ENCODE measurements around the gene ESRRB. TPM values are rescaled to one million over a fixed set of nuclear protein-coding genes. Genes with fewer than 3 reads are reported as not detected.
A peak's percentile ranks its signal among the peaks of the same experiment; 100 is the strongest.

The ESRRB gene
- total RNA-seq, 1 experiment from 2014 or later: 0.25 TPM

GRCh38 chr14:76439237-76439775 lies 63.4 kb downstream of the ESRRB start:
- DNase-seq (ENCODE audit: extremely low read depth, low read depth): no peak

GRCh38 chr14:76446486-76446885 lies 70.5 kb downstream of the ESRRB start:
- no peak for DNase-seq (ENCODE audit: extremely low read depth, low read depth)

DNA sequence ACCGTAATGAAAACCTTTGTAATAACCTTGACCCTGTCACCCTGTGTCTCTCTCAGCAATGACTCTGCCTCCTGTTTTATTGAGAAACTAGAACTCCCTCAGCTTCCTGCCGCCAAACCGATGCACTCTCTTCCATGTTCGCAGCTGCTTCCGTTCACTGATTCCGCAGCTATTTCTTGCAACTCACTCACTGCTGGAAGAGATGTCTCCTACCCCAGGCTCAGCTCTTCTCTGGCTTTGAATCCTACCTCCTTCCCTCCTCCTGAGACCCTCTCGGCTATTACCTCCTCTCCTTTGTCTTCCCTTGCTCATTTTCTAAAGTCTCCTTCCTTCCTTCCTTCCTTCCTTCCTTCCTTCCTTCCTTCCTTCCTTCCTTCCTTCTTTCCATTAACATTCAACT lies 71.0 kb downstream of the ESRRB start:
- DNase-seq (ENCODE audit: extremely low read depth, low read depth): no peak

DNA sequence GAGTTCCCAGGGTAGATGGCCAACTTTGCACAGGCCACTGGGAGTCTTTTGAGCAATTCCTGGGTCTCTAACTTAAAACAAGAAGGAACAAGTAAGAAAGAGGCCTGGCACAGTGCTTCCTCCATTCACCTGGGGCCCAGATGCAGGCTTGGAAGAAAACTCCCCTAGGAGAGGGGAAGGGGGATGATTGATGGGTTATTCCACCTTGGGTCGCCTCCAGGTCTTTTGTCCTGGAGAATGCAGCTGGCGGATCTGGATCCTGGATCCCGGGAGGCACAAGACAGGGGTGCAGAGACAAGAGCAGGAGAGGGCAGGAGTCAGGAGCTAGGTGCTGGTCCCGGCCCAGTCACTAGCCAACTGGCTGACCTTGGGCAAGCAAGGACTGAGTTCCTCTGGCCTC lies 74.5 kb downstream of the ESRRB start:
- DNase-seq (ENCODE audit: extremely low read depth, low read depth): no peak

GRCh38 chr14:76456200-76456599 lies 80.3 kb downstream of the ESRRB start:
- DNase-seq (ENCODE audit: extremely low read depth, low read depth): peak; percentile 38

DNA sequence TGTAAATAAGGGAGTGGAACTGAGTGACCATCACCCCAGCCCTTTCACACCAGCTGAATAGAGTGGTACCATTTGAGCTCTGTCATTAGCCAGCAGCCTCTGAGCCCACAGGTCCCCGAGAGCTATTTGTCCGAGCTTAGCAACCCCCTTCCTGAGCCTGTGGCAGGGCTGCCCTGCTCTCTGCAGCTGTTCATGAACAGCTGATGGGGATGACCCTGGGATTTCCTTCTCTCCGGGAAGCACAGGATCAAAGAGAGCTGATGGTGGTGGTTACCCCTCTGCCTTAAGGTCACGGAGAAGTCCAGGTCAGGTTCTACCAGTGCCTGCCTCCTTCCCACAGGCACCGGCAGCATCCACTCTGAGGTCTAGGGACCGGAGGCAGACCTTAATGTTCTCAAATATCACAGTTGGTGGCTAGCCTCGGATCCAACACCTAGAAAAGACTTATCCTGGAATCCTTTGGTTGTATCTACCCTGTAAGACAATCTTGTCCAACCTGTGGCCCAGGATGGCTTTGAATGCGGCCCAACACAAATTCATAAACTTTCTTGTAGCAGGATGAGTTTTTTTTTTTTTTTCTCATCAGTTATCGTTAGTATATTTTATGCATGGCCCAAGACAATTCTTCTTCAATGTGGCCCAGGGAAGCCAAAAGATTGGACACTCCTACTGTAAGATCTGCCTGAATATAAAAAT lies 81.1 kb downstream of the ESRRB start:
- no peak for DNase-seq (ENCODE audit: extremely low read depth, low read depth)

- no peak for DNase-seq (ENCODE audit: extremely low read depth, low read depth)
These were observed 81.9 kb downstream of the ESRRB start for GRCh38 chr14:76457841-76458240.

DNA sequence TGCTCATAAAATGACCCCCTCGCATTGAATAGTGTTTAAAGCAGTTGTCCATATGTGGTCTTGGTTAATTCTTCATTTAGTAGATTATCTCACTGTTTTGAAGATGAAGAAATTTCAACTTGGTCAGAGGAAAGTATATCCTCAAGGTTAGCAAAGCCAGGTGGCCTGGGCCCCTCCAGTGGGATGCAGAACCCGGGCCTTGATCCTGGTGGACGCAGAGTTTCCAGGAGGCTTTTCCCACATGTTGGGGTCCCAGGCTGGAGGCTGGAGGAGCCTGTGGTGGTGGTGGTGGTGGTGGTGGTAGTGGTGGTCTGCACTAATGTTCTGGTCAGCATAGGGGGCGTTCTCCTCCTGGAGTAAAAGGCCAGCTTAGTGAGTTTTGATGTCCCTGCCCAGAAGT lies 85.9 kb downstream of the ESRRB start:
- DNase-seq (ENCODE audit: extremely low read depth, low read depth): no peak

- no peak for DNase-seq (ENCODE audit: extremely low read depth, low read depth)
These were observed 86.4 kb downstream of the ESRRB start for GRCh38 chr14:76462330-76462729.

DNA sequence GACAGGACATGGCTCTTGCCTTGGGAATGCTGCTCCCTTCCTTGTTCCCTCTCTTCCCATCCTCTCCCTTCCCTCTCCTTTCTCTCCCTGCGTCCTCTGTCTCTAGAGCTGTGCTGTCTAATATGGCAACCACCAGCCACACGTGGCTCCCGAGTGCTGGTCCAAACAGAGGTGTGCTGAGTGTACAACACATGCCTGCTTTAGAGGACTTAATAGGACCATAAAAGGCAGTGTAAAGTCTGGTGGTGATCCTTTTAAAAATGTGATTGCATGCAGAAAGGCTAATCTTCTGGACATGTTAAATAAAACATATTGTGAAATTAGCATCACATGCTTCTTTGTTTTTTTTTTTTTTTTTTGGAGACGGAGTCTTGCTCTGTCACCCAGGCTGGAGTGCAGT lies 87.2 kb downstream of the ESRRB start:
- no peak for DNase-seq (ENCODE audit: extremely low read depth, low read depth)

DNA sequence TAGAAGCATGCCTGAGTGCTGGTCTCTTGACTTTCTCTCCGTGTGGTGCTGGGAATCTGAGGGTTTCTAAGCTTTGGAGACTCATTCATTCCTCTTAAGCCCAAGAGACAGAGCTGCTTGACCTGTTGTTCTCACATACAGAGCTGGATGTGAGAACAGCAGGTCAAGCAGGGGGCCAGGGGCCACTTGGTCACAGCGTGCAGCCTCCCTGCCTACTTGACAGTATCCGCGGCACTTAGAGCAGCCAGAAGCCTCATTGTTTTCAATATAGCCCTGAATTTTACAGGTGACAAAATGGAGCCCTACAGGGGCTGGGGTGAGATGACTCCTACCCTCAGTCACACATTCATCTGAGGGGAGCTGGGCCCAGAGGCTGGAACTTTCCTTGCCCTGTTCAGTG lies 88.9 kb downstream of the ESRRB start:
- no peak for DNase-seq (ENCODE audit: extremely low read depth, low read depth)

DNA sequence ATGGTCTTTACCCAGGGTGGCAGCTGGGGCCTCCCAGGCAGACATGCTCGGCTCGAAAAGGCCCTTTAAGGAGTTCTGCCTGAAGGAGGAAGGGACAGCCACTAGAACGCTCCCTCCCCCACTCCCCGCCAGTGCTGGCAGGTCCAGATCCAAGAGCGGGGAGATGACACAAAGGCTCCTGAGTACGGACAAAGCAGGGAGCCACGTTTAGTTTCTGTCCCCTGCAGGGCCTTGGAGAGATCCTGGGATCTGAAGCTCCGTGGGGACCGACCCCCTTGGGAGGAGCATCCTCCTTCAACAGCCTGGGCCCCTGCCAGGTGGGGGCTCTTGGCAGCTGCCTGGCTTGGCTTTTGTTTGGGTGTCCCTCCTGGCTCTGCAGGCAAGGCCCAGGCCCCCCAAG lies 89.7 kb downstream of the ESRRB start:
- no peak for DNase-seq (ENCODE audit: extremely low read depth, low read depth)

- DNase-seq (ENCODE audit: extremely low read depth, low read depth): no peak
These were observed 91.8 kb downstream of the ESRRB start for GRCh38 chr14:76467711-76468155.

DNA sequence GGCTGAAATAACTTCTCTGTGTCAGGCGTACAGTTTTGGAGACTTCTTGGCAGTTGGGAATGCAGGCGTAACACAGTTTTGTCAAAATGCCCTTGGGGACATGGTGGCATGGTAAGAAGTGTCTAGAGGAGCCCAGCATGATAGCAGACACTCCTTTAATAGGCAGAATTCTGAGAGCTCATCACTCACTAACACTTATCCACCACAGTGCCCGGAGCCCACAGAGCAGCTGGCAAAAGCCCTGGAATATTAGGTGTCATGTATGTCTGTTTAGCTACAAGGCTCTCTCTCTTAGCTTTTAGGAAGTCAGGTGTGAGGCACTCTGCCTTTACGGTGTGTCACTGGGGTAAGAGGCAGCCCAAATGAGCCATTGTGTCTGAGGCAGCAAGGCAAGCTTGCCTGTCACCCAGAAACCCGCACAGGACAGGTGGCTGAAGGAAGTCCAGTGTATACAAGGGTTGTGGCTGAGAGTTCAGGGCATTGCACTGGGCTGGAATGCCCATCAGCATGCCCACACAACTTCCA lies 96.3 kb downstream of the ESRRB start:
- DNase-seq (ENCODE audit: extremely low read depth, low read depth): no peak

DNA sequence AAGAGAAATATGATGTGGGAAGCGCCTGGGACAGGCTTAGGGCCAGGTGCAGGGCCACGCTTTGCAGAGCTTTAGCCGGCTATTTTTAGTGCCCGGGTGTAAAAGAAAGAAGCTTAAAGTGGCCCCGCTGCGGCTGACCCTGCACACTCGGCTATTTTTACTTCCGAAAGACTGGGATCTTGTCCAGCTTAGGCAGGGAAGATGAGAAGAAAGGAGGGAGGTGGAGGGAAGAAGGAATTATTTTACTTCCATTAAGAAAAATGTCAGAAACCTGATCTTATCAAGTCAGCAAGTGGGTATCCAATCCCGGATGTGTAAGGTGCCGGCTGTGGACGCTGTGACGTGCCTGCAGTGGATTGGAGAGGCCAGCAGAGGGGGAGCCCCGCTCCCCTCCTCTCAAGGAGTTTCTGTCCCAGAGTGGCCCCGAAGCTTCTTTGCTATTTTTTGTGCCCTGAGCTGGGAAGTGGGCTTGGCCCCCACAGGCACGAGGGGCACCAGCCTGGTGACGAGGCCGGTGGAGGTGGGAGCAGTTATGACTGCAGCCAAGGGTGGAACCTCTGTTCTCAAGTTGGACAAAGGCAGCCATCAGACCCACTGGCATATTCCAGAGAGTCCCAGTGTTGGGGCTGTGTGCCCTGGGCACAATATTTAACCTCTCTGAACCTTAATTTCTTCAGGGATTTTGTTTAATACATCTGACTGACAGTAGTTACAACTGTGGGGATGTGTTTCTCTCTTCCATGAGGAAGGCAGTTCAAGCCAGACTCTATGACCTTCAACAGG lies 97.7 kb downstream of the ESRRB start:
- DNase-seq (ENCODE audit: extremely low read depth, low read depth): no peak

DNA sequence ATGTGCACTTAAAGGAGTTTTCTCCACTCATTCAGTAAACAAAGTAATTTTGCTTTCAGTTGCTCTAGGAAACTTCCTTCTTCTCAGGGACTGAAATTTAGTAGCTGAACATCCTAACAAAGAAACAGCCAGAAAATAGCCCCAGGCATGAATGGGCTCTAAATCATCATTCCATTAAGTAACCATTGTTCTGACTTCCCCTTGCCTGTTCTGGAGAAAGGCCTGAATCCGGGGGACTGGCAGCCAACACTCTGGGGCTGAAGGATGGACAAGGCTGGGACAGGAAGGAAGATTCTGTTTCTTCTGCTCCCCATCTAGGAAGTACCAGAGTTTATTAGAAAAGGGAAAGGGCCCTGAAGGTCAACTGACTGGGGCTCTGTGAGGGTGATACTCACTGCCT lies 104.5 kb downstream of the ESRRB start:
- no peak for DNase-seq (ENCODE audit: extremely low read depth, low read depth)

DNA sequence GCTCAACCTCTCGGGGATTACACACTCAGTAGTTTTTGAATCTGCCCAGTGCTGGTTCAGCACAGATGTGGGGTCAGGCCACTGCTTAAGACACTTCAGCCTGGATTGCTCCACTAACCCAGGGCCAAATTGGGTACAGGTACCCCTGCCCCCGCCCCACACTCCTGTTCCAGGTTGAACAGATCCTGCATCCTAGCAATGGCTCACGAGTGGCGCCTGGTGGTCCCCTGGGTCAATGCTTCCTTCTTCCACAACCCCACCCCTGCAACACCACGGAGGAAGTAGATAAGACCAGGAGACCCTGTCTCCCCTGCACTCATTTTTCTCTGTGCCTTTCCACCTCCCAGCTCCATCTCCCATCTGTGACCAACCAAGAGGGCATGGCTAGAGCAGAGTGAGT lies 108.4 kb downstream of the ESRRB start:
- no peak for DNase-seq (ENCODE audit: extremely low read depth, low read depth)

GRCh38 chr14:76486251-76486743 lies 110.4 kb downstream of the ESRRB start:
- no peak for DNase-seq (ENCODE audit: extremely low read depth, low read depth)

GRCh38 chr14:76488551-76488950 lies 112.6 kb downstream of the ESRRB start:
- no peak for DNase-seq (ENCODE audit: extremely low read depth, low read depth)

DNA sequence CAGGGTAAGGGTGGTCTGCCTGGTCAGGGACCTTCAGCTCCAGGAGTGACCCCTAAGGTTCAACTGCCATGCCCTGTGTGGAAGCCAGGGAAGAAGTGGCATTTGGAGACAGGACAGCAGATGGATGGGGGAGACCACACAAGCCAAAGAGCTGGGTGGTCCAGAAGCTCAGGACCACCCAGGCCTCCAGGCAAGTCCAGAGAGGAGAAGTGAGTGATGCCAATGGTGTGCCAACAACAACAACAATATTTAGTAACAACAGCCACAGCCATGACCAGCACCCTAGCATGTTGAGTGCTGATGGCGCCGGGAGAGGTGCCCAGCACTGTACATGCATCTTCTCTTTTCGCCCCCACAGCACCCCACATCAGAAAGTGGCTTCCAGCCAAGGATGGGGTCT lies 113.7 kb downstream of the ESRRB start:
- no peak for DNase-seq (ENCODE audit: extremely low read depth, low read depth)

- DNase-seq (ENCODE audit: extremely low read depth, low read depth): no peak
These were observed 114.2 kb downstream of the ESRRB start for GRCh38 chr14:76490111-76490510.

- DNase-seq (ENCODE audit: extremely low read depth, low read depth): no peak
These were observed 114.8 kb downstream of the ESRRB start for GRCh38 chr14:76490735-76491134.

Measured in NCI-H460 (cell line).